K562 (cell line): Measurements from ENCODE around the gene GOLPH3. TPM values are rescaled to one million over a fixed set of nuclear protein-coding genes. Genes with fewer than 3 reads are reported as not detected.
A peak's percentile ranks its signal among the peaks of the same experiment; 100 is the strongest.

Source experiments
- ATAC-seq: fragments of 200-7000 bp; cut with Tn5 transposase; 3 replicates; pipeline ENCODE4 v1.9.1; 2020; ENCODE audit warnings: moderate library complexity
- BruUV-seq: library from RNA; stranded (reverse); fragments of 400-500 nt; replicated peaks from 2 replicates; lab custom pipeline; 2021; lab: Mats Ljungman, UMichigan
- CTCF ChIA-PET: fragments of 300-600 bp; formaldehyde crosslinking; extraction: SDS; loops from one replicate; lab custom pipeline; 2021; ENCODE audit warnings: low intra/inter-chr PET ratio; lab: Yijun Ruan, JAX
- POLR2A ChIA-PET: fragments of 300-600, 350-650 bp; sonication (Branson Sonifier 250); formaldehyde crosslinking; extraction: SDS; loops from one replicate; lab custom pipeline; 2021; ENCODE audit warnings: antibody characterized with exemption, inconsistent platforms; lab: Yijun Ruan, JAX
- DNase-seq, 4 experiments: peaks; one replicate each; pipeline versions ENCODE4 v3.0.0 to v3.0.0-alpha.2; 2011 to 2018; ENCODE audit warnings: low spot score in 3 of 4, mixed read lengths in 3 of 4; ENCODE audit errors: extremely low read depth in 1 of 4
- FAIRE-seq: peaks from 2 replicates; lab custom pipeline; 2011; peaks lifted over from hg19 to GRCh38; lab: Jason Lieb, UNC
- H2AFZ ChIP-seq: 2 replicates; pipeline ENCODE4 v1.6.0; 2011; ENCODE audit warnings: low read depth, low read length, control low read depth, inconsistent platforms
- H3K27ac ChIP-seq: fragments of 200-600 bp; 3 replicates; pipeline ENCODE4 v1.8.0; 2011; ENCODE audit warnings: low read depth, mild to moderate bottlenecking, control low read depth, inconsistent platforms, low read length, moderate library complexity, mixed read lengths; ENCODE audit errors: extremely low read depth
- H3K27me3 ChIP-seq, 2 experiments: fragments of 300-600 bp in 1 of 2; 2 replicates in 1 of 2; 3 replicates in 1 of 2; pipeline versions ENCODE4 v1.6.0 to v1.8.0; 2011; ENCODE audit warnings: inconsistent platforms in 2 of 2, low read length in 2 of 2, mild to moderate bottlenecking in 1 of 2, mixed read lengths in 1 of 2, moderate library complexity in 1 of 2; ENCODE audit not compliant: control insufficient read depth in 2 of 2, insufficient read depth in 2 of 2
- H3K36me3 ChIP-seq: fragments of 300-600 bp; 3 replicates; pipeline ENCODE4 v1.8.0; 2011; ENCODE audit warnings: mild to moderate bottlenecking, low read length, inconsistent platforms; ENCODE audit not compliant: control insufficient read depth, insufficient read depth
- H3K4me1 ChIP-seq, 2 experiments: fragments of 200-600 bp in 1 of 2; replicated peaks in 1 of 2; 2 replicates in 1 of 2; 3 replicates in 1 of 2; pipeline versions ENCODE4 v1.5.1 to v1.8.0; 2011; ENCODE audit warnings: inconsistent platforms in 2 of 2, low read length in 2 of 2, mild to moderate bottlenecking in 1 of 2, mixed read lengths in 1 of 2, moderate library complexity in 1 of 2; ENCODE audit not compliant: control insufficient read depth in 2 of 2, insufficient read depth in 2 of 2
- H3K4me2 ChIP-seq: 2 replicates; pipeline ENCODE4 v1.6.1; 2011; ENCODE audit warnings: low read length, control low read depth, inconsistent platforms, mixed read lengths; ENCODE audit not compliant: insufficient read depth
- H3K4me3 ChIP-seq: fragments of 200-600 bp; sonication (generic), shearing (Covaris generic); 2 replicates; pipeline ENCODE4 v1.5.1; 2016; ENCODE audit warnings: control low read depth, inconsistent platforms
- H3K79me2 ChIP-seq: fragments of 200-600 bp; 3 replicates; pipeline ENCODE4 v1.8.0; 2011; ENCODE audit warnings: low read length, inconsistent platforms; ENCODE audit not compliant: control insufficient read depth, insufficient read depth
- H3K9ac ChIP-seq, 2 experiments: 2 replicates each; pipeline versions ENCODE4 v1.6.0 to v1.6.1; 2011; ENCODE audit warnings: low read depth in 2 of 2, low read length in 2 of 2, control low read depth in 1 of 2, inconsistent platforms in 1 of 2, mild to moderate bottlenecking in 1 of 2, mixed read lengths in 1 of 2; ENCODE audit not compliant: insufficient read depth in 1 of 2
- H3K9me1 ChIP-seq: one replicate; pipeline ENCODE4 v1.6.0; 2011; ENCODE audit warnings: inconsistent platforms, mild to moderate bottlenecking, low read length, moderate library complexity; ENCODE audit not compliant: control insufficient read depth, insufficient read depth
- H3K9me3 ChIP-seq: replicated peaks from 2 replicates; pipeline ENCODE4 v1.5.1; 2011; ENCODE audit warnings: low read depth, low read length, inconsistent platforms; ENCODE audit not compliant: control insufficient read depth, insufficient read depth
- H4K20me1 ChIP-seq: replicated peaks from 2 replicates; pipeline ENCODE4 v1.6.1; 2011; ENCODE audit warnings: low read length, inconsistent platforms, mixed read lengths; ENCODE audit not compliant: control insufficient read depth, insufficient read depth
- BACH1 ChIP-seq: fragments of 200-800 bp; sonication (Bioruptor generic); IDR thresholded peaks from 2 replicates; pipeline ENCODE4 v1.6.1; 2016; ENCODE audit warnings: missing genetic modification characterization, missing compliant biosample characterization
- BRF1 ChIP-seq: IDR thresholded peaks from 3 replicates; pipeline ENCODE4 v1.6.1; 2011; ENCODE audit warnings: borderline replicate concordance, mild to moderate bottlenecking; ENCODE audit not compliant: insufficient read length; ENCODE audit errors: extremely low read depth
- MYBL2 ChIP-seq, 2 experiments: fragments of 450-650 bp in 1 of 2; sonication (generic) in 1 of 2; formaldehyde crosslinking in 1 of 2; IDR thresholded peaks; 2 replicates each; pipeline versions ENCODE4 v1.6.1 to v1.8.1; 2017 to 2022; ENCODE audit warnings: borderline replicate concordance in 1 of 2, inconsistent platforms in 1 of 2, low read depth in 1 of 2, mild to moderate bottlenecking in 1 of 2, missing genetic modification reagents in 1 of 2, moderate library complexity in 1 of 2
- NFIC ChIP-seq: fragments of 450-650 bp; IDR thresholded peaks from 2 replicates; pipeline ENCODE4 v1.6.1; 2017; ENCODE audit warnings: mild to moderate bottlenecking, inconsistent platforms
- NFIX ChIP-seq: fragments of 250-450 bp; sonication (Bioruptor Pico); IDR thresholded peaks from 2 replicates; pipeline ENCODE4 v1.4.0; 2020; ENCODE audit warnings: low read depth, mild to moderate bottlenecking, moderate library complexity
- POLR3G ChIP-seq: IDR thresholded peaks from 2 replicates; pipeline ENCODE4 v1.6.1; 2011; ENCODE audit not compliant: insufficient read length, insufficient replicate concordance; ENCODE audit errors: extremely low read depth
- SMAD1 ChIP-seq: fragments of 150-350 bp; IDR thresholded peaks from 2 replicates; pipeline ENCODE4 v1.6.1; 2014; ENCODE audit warnings: low read length, low read depth; ENCODE audit not compliant: partially characterized antibody
- XRCC4 ChIP-seq: IDR thresholded peaks from one replicate; pipeline ENCODE4 v1.6.1; 2011; ENCODE audit not compliant: insufficient read depth, insufficient read length; ENCODE audit errors: extremely low read depth
- ZFP30 ChIP-seq: fragments of 250-450 bp; sonication (Bioruptor Pico); IDR thresholded peaks from 2 replicates; pipeline ENCODE4 v1.8.0; 2022; ENCODE audit warnings: moderate library complexity, mild to moderate bottlenecking, inconsistent platforms, borderline replicate concordance
- ZNF324 ChIP-seq: fragments of 250-450 bp; sonication (Bioruptor Pico); IDR thresholded peaks from 2 replicates; pipeline ENCODE4 v1.4.0; 2020; ENCODE audit warnings: mild to moderate bottlenecking
- WGBS: fragments of 100-300 bp; shearing (Covaris generic); methylation state at CpG from one replicate; pipeline ENCODE4 v1.1.6; 2016; ENCODE audit warnings: low coverage, mixed read lengths; ENCODE audit not compliant: insufficient coverage; ENCODE audit errors: missing lambda C conversion rate; 5-methylcytosine and 5-hydroxymethylcytosine counted together
- in situ Hi-C: fragments of 300-500 bp; cut with MboI; formaldehyde crosslinking; loops from 4 replicates; pipeline ENCODE4 v1.15.0; 2018; ENCODE audit warnings: inconsistent platforms, mixed read lengths
- intact Hi-C: fragments of 100-400 bp; cut with micrococcal nuclease; formaldehyde crosslinking; loops from 2 replicates; pipeline ENCODE4 v1.14.2; 2022
- polyA plus RNA-seq, 8 experiments: library from polyadenylated mRNA; depleted of rRNA in 4 of 8; stranded (reverse) in 5 of 8; unstranded in 3 of 8; fragments of >200 nt; fragmentation: Nextera tagmentation in 2 of 8; fragmentation: Illumina TruSeq in 1 of 8; extraction: Ambion mirVana in 2 of 8; extraction: Trizol in 1 of 8; gene quantifications; 2 replicates each; pipeline versions ENCODE4 v1.2.1 to v1.2.3, GENCODE V29; 2011 to 2014; ENCODE audit warnings: inconsistent platforms in 1 of 8, missing spikeins in 1 of 8
- total RNA-seq, 7 experiments: library from RNA; depleted of rRNA in 6 of 7; stranded (reverse); fragments of >200 nt in 6 of 7; fragmentation: Illumina TruSeq in 2 of 7; extraction: Trizol in 2 of 7; gene quantifications; 2 replicates each; pipeline versions ENCODE4 v1.2.1 to v1.2.3, GENCODE V29; 2011 to 2021; ENCODE audit warnings: low replicate concordance in 1 of 7

Gene GOLPH3
- total and polyA plus RNA-seq, 9 of the 15 experiments (the other 6 are each of a cell fraction or from before 2014, with no cell fraction given), result 18.8 to 94.6 (median 55.1) TPM

GRCh38 chr5:32217886-32218396 is 43.8 kb upstream of the GOLPH3 start:
- ChIA-PET POLR2A (no interaction called here), CTCF (interaction anchor here (0.6 kb wide), 1 partner anchor 144 kb away, joined by 4 read pairs; no protein-coding TSS in a partner anchor)
- Histone ChIP-seq H3K79me2 (no peaks in the 10 kb centered on the region), H4K20me1 (no peaks in the 10 kb centered on the region), H3K27ac (no peak overlapping the region), H3K27me3 (no peaks in the 10 kb centered on the region), H3K9ac (no peak overlapping the region), H3K9me3 (no peaks in the 10 kb centered on the region), H2AFZ (peak overlapping the region; percentile 61), H3K9me1 (no peaks in the 10 kb centered on the region), H3K4me3 (no peak overlapping the region), H3K4me2 (no peak overlapping the region), H3K4me1 (no peaks in the 10 kb centered on the region; a peak in 1 of 5 replicates), H3K36me3 (no peaks in the 10 kb centered on the region)
- 51% methylated on average over 12 of the region's 12 CpGs for WGBS
- TF ChIP-seq BRF1, result no peak
- peak; percentile 98 for TF ChIP-seq NFIC
- no peak for TF ChIP-seq XRCC4
- no peak for TF ChIP-seq ZFP30 (CRISPR knock-in tag)
- no peak for TF ChIP-seq ZNF324 (CRISPR knock-in tag)
- peak; percentile 42 for TF ChIP-seq SMAD1
- TF ChIP-seq MYBL2 (IDR thresholded peaks at IDR 0.05; ENCODE audit: low read depth), result no peak
- TF ChIP-seq MYBL2 (CRISPR knock-in tag; IDR thresholded peaks at IDR 0.05; ENCODE audit: borderline replicate concordance), result no peak
- TF ChIP-seq POLR3G, result no peak
- TF ChIP-seq BACH1 (tag), result no peak
- peak; percentile 85 for TF ChIP-seq NFIX (CRISPR knock-in tag)
- intact Hi-C loops, result no loop called here
- peak in 2 of 4 experiments; percentile 34 to 67 for DNase-seq
- FAIRE-seq, result no peak
- BruUV-seq, result no TSS peak
- peak; percentile 52 for ATAC-seq
- in situ Hi-C loops, result no loop called here
